Measurements from ENCODE around the gene GSTA2. TPM values are rescaled to one million over a fixed set of nuclear protein-coding genes. Genes with fewer than 3 reads are reported as not detected.

The GSTA2 gene
- total RNA-seq, 1 donor from 2014 or later = not detected

- H3K36me3 ChIP-seq = no peaks in the 10 kb centered on the region
- H3K9me3 ChIP-seq (ENCODE audit: low read depth) = no peaks in the 10 kb centered on the region
- no peak for DNase-seq (ENCODE audit: low spot score)
- no peak overlapping the region for H3K4me3 Mint-ChIP-seq
- H3K4me1 Mint-ChIP-seq = peaks cover 2% of the 10 kb centered on the region
- peak overlapping the region; percentile 26 for H2AFZ ChIP-seq (replicated peaks)
- H3K27me3 ChIP-seq = no peaks in the 10 kb centered on the region
- H3K4me3 ChIP-seq = no peak overlapping the region
- peaks cover 11% of the 10 kb centered on the region for H3F3A ChIP-seq (ENCODE audit: low read depth)
- TF ChIP-seq EZH2 (IDR thresholded peaks at IDR 0.05) = no peak
- TF ChIP-seq, protein P1, sequence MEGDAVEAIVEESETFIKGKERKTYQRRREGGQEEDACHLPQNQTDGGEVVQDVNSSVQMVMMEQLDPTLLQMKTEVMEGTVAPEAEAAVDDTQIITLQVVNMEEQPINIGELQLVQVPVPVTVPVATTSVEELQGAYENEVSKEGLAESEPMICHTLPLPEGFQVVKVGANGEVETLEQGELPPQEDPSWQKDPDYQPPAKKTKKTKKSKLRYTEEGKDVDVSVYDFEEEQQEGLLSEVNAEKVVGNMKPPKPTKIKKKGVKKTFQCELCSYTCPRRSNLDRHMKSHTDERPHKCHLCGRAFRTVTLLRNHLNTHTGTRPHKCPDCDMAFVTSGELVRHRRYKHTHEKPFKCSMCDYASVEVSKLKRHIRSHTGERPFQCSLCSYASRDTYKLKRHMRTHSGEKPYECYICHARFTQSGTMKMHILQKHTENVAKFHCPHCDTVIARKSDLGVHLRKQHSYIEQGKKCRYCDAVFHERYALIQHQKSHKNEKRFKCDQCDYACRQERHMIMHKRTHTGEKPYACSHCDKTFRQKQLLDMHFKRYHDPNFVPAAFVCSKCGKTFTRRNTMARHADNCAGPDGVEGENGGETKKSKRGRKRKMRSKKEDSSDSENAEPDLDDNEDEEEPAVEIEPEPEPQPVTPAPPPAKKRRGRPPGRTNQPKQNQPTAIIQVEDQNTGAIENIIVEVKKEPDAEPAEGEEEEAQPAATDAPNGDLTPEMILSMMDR (IDR thresholded peaks at IDR 0.05) = no peak
- TF ChIP-seq EZH2phosphoT487 (IDR thresholded peaks at IDR 0.05) = no peak
- H3K27me3 Mint-ChIP-seq (ENCODE audit: insufficient read depth, low read depth) = no peaks in the 10 kb centered on the region
- no peak overlapping the region for H3K4me2 ChIP-seq
- no peaks in the 10 kb centered on the region for H4K20me1 ChIP-seq (ENCODE audit: low read depth)
- no peaks in the 10 kb centered on the region for H3K79me2 ChIP-seq (ENCODE audit: low read depth)
- H3K27ac Mint-ChIP-seq = no peak overlapping the region
- H3K9me3 Mint-ChIP-seq = no peaks in the 10 kb centered on the region
- H3K4me1 ChIP-seq = peaks cover 15% of the 10 kb centered on the region
- H3K9ac ChIP-seq = no peak overlapping the region
- H3K36me3 Mint-ChIP-seq = no peaks in the 10 kb centered on the region
- H3K27ac ChIP-seq = no peak overlapping the region
These were observed 38.1 kb downstream of the GSTA2 start for GRCh38 chr6:52725143-52725534.

- H3F3A ChIP-seq (ENCODE audit: low read depth) = peaks cover 11% of the 10 kb centered on the region
- Mint-ChIP-seq H3K27ac (no peak overlapping the region), H3K9me3 (no peaks in the 10 kb centered on the region), H3K4me1 (peaks cover 2% of the 10 kb centered on the region), H3K27me3 (ENCODE audit: insufficient read depth, low read depth) (no peaks in the 10 kb centered on the region), H3K4me3 (no peak overlapping the region), H3K36me3 (no peaks in the 10 kb centered on the region)
- H3K27me3 ChIP-seq = no peaks in the 10 kb centered on the region
- H3K79me2 ChIP-seq (ENCODE audit: low read depth) = no peaks in the 10 kb centered on the region
- peak; percentile 67 for DNase-seq (ENCODE audit: low spot score)
- peaks cover 15% of the 10 kb centered on the region for H3K4me1 ChIP-seq
- peak overlapping the region; percentile 26 for H2AFZ ChIP-seq (replicated peaks)
- no peak overlapping the region for H3K27ac ChIP-seq
- H4K20me1 ChIP-seq (ENCODE audit: low read depth) = no peaks in the 10 kb centered on the region
- no peaks in the 10 kb centered on the region for H3K9me3 ChIP-seq (ENCODE audit: low read depth)
- no peak overlapping the region for H3K4me3 ChIP-seq
- no peaks in the 10 kb centered on the region for H3K36me3 ChIP-seq
- no peak overlapping the region for H3K9ac ChIP-seq
- no peak overlapping the region for H3K4me2 ChIP-seq
- TF ChIP-seq, protein P1 (IDR thresholded peaks at IDR 0.05) = peak; percentile 81
- TF ChIP-seq EZH2phosphoT487 (IDR thresholded peaks at IDR 0.05) = no peak
These were observed 38.7 kb downstream of the GSTA2 start for GRCh38 chr6:52724406-52725121.

DNA sequence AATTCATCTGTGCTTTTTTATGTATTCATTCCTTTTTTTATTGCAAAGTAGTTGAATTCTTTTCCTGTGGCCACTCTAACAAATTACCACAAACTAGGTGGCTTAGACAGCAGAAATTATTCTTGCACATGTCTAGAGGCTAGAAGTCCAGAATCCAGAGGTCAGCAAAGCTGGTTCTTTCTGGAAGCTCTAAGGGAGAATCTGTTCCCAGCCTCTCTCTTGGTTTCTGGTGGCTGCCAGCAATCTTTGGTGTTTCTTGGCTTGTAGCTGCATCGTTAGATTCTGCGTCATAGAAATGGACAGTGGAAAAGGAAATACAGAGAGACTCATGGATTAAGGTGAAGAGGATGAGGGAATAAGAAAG, 39.3 kb downstream of the GSTA2 start:
- no peaks in the 10 kb centered on the region for H4K20me1 ChIP-seq (ENCODE audit: low read depth)
- TF ChIP-seq EZH2phosphoT487 (IDR thresholded peaks at IDR 0.05) = no peak
- no peak for TF ChIP-seq EZH2 (IDR thresholded peaks at IDR 0.05)
- TF ChIP-seq, protein P1 (IDR thresholded peaks at IDR 0.05) = no peak
- no peaks in the 10 kb centered on the region for H3K9me3 Mint-ChIP-seq
- peaks cover 15% of the 10 kb centered on the region for H3K4me1 ChIP-seq
- H2AFZ ChIP-seq (replicated peaks) = peak overlapping the region; percentile 19
- no peak overlapping the region for H3K4me2 ChIP-seq
- no peaks in the 10 kb centered on the region for H3K27me3 Mint-ChIP-seq (ENCODE audit: insufficient read depth, low read depth)
- H3K4me3 Mint-ChIP-seq = no peak overlapping the region
- no peaks in the 10 kb centered on the region for H3K36me3 ChIP-seq
- H3K9me3 ChIP-seq (ENCODE audit: low read depth) = no peaks in the 10 kb centered on the region
- no peak for DNase-seq (ENCODE audit: low spot score)
- peaks cover 11% of the 10 kb centered on the region for H3F3A ChIP-seq (ENCODE audit: low read depth)
- H3K27ac Mint-ChIP-seq = no peak overlapping the region
- no peak overlapping the region for H3K9ac ChIP-seq
- no peak overlapping the region for H3K4me3 ChIP-seq
- no peak overlapping the region for H3K27ac ChIP-seq
- peaks cover 2% of the 10 kb centered on the region for H3K4me1 Mint-ChIP-seq
- no peaks in the 10 kb centered on the region for H3K36me3 Mint-ChIP-seq
- H3K79me2 ChIP-seq (ENCODE audit: low read depth) = no peaks in the 10 kb centered on the region
- no peaks in the 10 kb centered on the region for H3K27me3 ChIP-seq

All from neural progenitor cell (in vitro differentiated cells).